Dermis blood vessel endothelial cell (primary cell): ENCODE results near the gene GPHA2. TPM values are rescaled to one million over a fixed set of nuclear protein-coding genes. Genes with fewer than 3 reads are reported as not detected.

Experiments used
- DNase-seq: peaks from one replicate; pipeline ENCODE4 v3.0.0; 2010
- total RNA-seq: library from RNA; depleted of rRNA; stranded (reverse); fragments of >200 nt; gene quantifications from 2 replicates; pipeline ENCODE4 v1.2.3, GENCODE V29; 2014

Gene GPHA2
- total RNA-seq, 1 donor from 2014 or later: not detected

- no peak for DNase-seq
Observed at GRCh38 chr11:64890522-64890939, 45.2 kb downstream of the GPHA2 start.

- no peak for DNase-seq
Observed at GRCh38 chr11:64888729-64889511, 46.8 kb downstream of the GPHA2 start.

GRCh38 chr11:64888406-64888728 is 47.3 kb downstream of the GPHA2 start:
- DNase-seq: no peak

GRCh38 chr11:64887757-64888405 is 47.8 kb downstream of the GPHA2 start:
- DNase-seq: peak; percentile 78

GRCh38 chr11:64887234-64887756 is 48.4 kb downstream of the GPHA2 start:
- DNase-seq: no peak

GRCh38 chr11:64885367-64886286 is 50.1 kb downstream of the GPHA2 start:
- DNase-seq: peak; percentile 73

Other genes with a start within 250 kb of the GPHA2 start
- not detected in 2 replicates for gene NRXN2, start 212.7 kb downstream of the GPHA2 start, total RNA-seq
- gene RASGRP2, start 191.8 kb downstream of the GPHA2 start, total RNA-seq: 2.0 and 2.9 TPM in 2 replicates
- gene PYGM, start 175.9 kb downstream of the GPHA2 start, total RNA-seq: 0.23 and 0.34 TPM in 2 replicates
- 104 and 116 TPM in 2 replicates for gene SF1, start 157.4 kb downstream of the GPHA2 start, total RNA-seq
- 46.1 and 93.6 TPM in 2 replicates for gene MAP4K2, start 132.7 kb downstream of the GPHA2 start, total RNA-seq
- 20.1 and 38.7 TPM in 2 replicates for gene MEN1, start 125.3 kb downstream of the GPHA2 start, total RNA-seq
- gene CDC42BPG, start 91.2 kb downstream of the GPHA2 start, total RNA-seq: 0.34 and 0.37 TPM in 2 replicates
- 75.9 and 125 TPM in 2 replicates for gene EHD1, start 57.3 kb downstream of the GPHA2 start, total RNA-seq
- 17.7 and 24.8 TPM in 2 replicates for gene ATG2A, start 18.7 kb downstream of the GPHA2 start, total RNA-seq
- 14.1 and 15.0 TPM in 2 replicates for gene PPP2R5B, start 11.2 kb downstream of the GPHA2 start, total RNA-seq
- gene MAJIN, start 36.2 kb upstream of the GPHA2 start, total RNA-seq: 0.17 TPM in 1 of 2 replicates, not detected in the other
- 0.34 and 1.1 TPM in 2 replicates for gene BATF2, start 61.1 kb upstream of the GPHA2 start, total RNA-seq
- gene ARL2, start 78.3 kb upstream of the GPHA2 start, total RNA-seq: 144 and 145 TPM in 2 replicates
- 13.1 and 16.5 TPM in 2 replicates for gene SNX15, start 91.5 kb upstream of the GPHA2 start, total RNA-seq
- gene SAC3D1, start 105.3 kb upstream of the GPHA2 start, total RNA-seq: 12.4 and 16.0 TPM in 2 replicates
- 11.0 and 20.3 TPM in 2 replicates for gene NAALADL1, start 122.7 kb upstream of the GPHA2 start, total RNA-seq
- gene CDCA5, start 148.1 kb upstream of the GPHA2 start, total RNA-seq: 4.4 and 17.5 TPM in 2 replicates
- 26.2 and 30.2 TPM in 2 replicates for gene ZFPL1, start 148.3 kb upstream of the GPHA2 start, total RNA-seq
- gene VPS51, start 160.3 kb upstream of the GPHA2 start, total RNA-seq: 319 and 409 TPM in 2 replicates
- gene TM7SF2, start 176.0 kb upstream of the GPHA2 start, total RNA-seq: 25.7 and 31.4 TPM in 2 replicates
- 8.1 and 13.1 TPM in 2 replicates for gene ZNHIT2, start 181.8 kb upstream of the GPHA2 start, total RNA-seq
- gene FAU, start 186.2 kb upstream of the GPHA2 start, total RNA-seq: 180 and 316 TPM in 2 replicates
- 51.8 and 59.2 TPM in 2 replicates for gene MRPL49, start 186.4 kb upstream of the GPHA2 start, total RNA-seq
- gene SYVN1, start 198.6 kb upstream of the GPHA2 start, total RNA-seq: 19.2 and 28.2 TPM in 2 replicates
- not detected in 2 replicates for gene SPDYC, start 234.3 kb upstream of the GPHA2 start, total RNA-seq
- 97.2 and 207 TPM in 2 replicates for gene CAPN1, start 246.0 kb upstream of the GPHA2 start, total RNA-seq